Thyroid gland (tissue), 4 donors: ENCODE measurements around the gene PLXND1.

Source experiments
- CTCF ChIP-seq, 6 experiments: fragments of 200-600 bp in 3 of 6; fragments of 450-650 bp in 3 of 6; sonication (generic) in 3 of 6; IDR thresholded peaks; one replicate each; pipeline ENCODE4 v1.5.1; 2016 to 2019; ENCODE audit warnings: antibody characterized with exemption in 6 of 6, mild to moderate bottlenecking in 2 of 6, inconsistent platforms in 1 of 6, moderate library complexity in 1 of 6
- POLR2A ChIP-seq, 2 donors: fragments of 450-650 bp; IDR thresholded peaks; one replicate each; pipeline ENCODE4 v1.6.1; 2017; ENCODE audit warnings: antibody characterized with exemption in 2 of 2, mild to moderate bottlenecking in 2 of 2, moderate library complexity in 1 of 2

- no peak for TF ChIP-seq CTCF (IDR thresholded peaks at IDR 0.05)
- TF ChIP-seq POLR2A (IDR thresholded peaks at IDR 0.05): no peak
Measured at GRCh38 chr3:129621626-129622225, 15.2 kb upstream of the PLXND1 start.
